OCI-M1 (cell line): ENCODE results near the gene FBXL7.
"Not testable (repeated sequence)": the region's sequence is repeated elsewhere in the genome, so short reads cannot be mapped to it uniquely, and the experiment has no call there.

ENCODE experiments used
- DNase-seq: peaks from one replicate; lab custom pipeline; 2025; lab: John Stamatoyannopoulos, UW

The FBXL7 gene

DNA sequence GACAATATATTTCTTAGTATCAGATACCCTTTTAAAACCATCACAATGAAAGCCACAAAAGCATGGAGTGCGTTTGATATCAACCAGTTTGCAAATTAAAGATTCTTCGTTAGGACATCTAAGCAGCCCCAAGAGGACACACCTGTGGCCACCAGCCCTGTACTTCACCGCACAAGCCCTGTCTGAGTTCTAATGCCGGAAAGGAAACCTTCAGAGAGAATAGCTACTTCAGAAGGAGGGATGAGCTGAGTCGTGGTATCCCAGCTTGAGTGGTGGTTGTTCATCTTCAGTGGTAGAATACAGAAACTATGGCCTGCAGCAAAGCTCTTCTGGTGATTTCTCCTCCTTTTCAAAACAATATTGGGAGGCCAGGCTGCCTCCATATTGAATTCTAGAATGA lies 319.6 kb downstream of the FBXL7 start:
- no peak for DNase-seq

GRCh38 chr5:15821506-15821905 lies 321.5 kb downstream of the FBXL7 start:
- DNase-seq = peak; percentile 67

DNA sequence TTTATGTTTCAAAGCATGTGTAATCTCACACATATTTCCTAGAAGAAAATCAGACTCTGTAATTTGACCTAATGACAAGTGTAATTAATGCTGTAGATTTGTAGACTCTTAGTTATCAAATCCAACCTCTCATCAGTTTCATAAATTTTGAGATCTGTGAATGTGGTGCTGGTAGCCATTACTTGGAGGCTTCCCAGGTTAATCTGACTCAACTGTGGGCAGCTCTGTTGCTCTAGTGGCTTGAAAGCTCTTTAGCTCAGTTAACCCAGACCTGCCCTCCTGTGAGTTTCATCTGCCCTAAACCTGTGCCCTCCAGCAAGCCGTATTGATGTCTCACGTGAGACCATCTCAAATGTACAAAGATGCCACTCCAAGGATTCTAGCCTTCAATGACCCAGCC lies 323.4 kb downstream of the FBXL7 start:
- no peak for DNase-seq

DNA sequence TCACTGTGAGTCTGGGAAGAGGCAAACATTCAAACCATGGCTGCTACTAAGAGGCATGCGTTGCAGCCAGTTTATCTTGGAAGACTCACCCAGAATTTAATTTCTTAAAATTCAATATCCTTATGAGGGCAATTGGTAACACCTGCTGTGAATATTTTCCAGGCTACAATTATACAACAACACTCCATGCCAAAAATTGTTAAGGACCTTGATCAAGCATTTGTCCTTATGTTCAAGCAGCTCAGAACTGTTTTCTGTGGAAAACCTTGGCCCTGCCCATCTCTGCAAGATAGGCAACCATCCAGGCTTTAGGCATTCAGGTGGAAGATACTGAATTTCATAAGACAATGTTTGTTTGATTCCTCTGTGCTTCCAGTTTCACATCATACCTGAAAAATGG lies 327.8 kb downstream of the FBXL7 start:
- DNase-seq = no peak

DNA sequence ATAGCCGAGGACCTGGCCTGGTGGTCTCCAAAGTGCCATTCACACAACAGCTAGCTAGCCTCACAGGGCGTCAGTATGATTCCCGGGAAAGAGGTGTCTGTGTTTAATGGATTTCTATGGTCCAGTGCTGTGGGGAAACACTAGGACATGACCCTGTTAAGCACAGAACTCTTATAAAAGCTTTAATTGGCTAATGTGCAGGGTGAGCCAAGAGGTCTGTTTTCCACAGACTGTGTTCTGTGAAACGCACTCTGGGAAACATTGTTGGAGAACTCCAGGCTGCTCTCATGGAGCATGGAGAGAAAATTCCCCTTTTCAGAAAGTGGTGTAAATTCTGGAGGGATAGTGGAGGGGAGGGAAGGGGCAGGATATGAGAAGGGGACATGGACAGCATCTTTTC lies 331.4 kb downstream of the FBXL7 start:
- no peak for DNase-seq

DNA sequence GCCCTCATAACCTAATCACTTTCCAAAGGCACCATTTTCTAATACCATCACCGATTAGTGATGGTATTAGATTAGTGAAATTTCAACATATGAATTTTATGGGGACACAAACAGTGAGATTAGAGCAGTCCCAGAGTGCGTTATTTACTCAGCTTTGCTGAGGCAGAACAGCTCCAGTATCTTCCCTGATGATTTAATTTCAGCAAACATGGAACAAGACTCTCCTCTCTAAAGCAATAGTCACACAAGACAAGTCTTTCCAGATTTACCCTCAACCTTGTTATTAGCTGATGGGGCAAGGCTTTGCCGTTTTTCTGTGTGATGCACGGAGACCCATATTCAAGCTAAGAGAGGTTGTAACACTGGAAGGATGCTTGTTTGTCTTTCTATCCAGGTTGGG lies 333.4 kb downstream of the FBXL7 start:
- no peak for DNase-seq

- peak; percentile 34 for DNase-seq
These were observed 334.7 kb downstream of the FBXL7 start for GRCh38 chr5:15834596-15835245.

DNA sequence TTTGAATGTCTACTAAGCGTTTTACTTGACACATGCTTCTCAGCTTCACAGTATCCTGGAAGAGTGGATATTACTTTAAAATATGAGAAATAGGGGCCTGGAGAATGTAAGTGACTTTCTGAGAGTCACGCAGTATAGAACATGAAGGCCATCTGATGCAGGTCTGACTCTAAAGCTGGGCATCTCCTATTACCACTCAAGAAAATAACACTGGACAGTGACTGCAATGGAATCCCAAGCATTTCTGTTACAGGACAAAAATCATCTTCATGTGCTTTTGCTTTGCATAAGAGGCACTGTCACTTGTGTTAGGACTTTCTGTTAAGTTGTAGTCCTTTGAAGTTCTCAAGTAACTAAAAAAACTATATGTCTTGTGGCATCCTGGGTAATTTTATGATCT lies 335.5 kb downstream of the FBXL7 start:
- no peak for DNase-seq

DNA sequence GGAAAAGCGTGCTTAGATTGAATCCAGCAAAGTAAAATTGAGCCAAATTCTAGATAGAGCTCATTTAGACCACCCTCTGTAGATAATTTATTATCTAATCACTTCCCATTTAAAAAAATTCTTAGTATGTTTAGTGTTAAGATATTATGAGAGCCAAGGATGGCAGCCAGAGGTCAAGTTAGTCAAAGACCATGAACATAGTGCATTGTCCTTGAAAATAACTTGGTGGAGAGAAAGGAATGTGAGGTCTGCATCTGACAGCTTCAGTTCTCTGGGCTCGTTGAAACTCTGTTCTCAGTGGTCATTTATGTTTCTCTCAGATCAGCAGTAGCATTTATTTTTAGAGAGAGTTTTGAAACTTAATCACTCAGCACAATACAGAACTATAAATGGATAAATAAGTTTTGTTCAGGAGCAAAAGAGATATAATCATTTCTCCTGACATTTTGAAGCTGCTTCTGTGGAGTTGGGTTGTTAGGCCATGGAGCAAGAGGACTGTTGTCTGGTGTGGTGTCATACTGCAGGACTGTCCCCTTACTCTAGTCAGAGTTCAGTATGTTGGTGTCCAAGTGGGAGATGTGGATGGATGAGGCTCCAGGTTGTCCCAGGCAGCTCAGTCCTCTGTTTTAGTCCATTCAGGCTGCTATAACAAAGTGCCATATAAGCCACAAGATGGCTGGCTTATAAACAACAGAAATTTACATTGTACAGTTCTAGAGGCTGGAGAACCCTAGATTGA lies 337.7 kb downstream of the FBXL7 start:
- no peak for DNase-seq

DNA sequence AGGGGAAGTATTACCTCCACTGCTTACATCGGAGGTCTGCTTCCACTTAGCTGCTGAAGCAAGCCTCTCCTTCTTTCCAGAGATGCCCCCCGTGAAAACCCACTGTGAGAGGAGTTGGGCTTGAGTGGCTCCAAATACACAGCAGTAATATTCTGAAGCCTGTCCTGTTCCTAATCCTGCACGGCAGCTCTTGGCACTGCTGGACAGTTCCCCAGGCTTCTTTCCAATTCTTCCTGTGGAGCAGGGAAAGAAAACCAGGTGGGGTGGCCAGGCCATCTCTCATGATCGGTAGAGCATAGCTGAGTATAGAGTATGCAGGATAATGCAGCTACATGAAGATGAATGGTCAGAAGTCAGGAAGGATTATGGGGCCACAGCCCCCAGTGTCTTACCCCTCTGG lies 344.3 kb downstream of the FBXL7 start:
- DNase-seq = no peak

- no peak for DNase-seq
These were observed 344.9 kb downstream of the FBXL7 start for GRCh38 chr5:15844871-15845270.

- no peak for DNase-seq
These were observed 350.6 kb downstream of the FBXL7 start for GRCh38 chr5:15850536-15850935.

DNA sequence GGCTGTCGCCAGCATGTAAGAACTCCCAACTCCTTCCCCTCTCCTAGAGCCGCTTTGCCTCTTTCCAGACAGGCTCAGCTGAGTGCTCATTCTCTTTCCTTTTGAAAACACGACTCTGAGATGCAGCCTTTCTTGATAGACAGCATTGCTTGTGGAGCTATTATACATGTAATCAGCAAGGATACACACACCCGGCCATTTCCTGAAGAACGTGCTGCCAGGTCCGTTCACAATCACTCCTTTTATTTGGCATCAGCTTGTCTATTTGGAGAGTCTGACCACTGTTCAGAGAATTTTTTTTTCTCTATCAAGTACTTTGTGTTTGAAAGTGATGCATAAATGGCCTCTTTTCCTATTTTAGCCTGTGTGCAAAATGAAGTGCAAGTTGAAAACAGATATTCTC lies 351.0 kb downstream of the FBXL7 start:
- no peak for DNase-seq

- DNase-seq = no peak
These were observed 352.2 kb downstream of the FBXL7 start for GRCh38 chr5:15852217-15852616.

DNA sequence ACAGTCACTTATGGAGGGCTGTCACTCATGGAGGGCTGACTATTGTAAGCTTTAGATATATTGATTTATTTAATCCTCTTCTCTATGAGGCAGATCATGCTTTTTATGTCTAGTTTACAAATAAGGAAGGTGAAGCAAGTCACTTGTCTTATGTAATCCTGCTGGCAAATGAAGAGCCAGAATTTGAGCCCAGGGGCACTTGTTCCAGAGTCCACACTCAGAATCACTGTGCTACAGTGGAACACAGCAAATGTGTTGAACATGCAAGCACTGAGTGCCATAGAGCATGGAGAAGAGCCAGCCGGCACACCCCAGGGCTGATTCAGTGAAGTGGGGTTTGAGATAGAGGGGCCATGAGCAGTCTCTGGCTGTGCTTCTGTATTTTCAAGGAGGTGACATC lies 353.0 kb downstream of the FBXL7 start:
- DNase-seq = no peak

DNA sequence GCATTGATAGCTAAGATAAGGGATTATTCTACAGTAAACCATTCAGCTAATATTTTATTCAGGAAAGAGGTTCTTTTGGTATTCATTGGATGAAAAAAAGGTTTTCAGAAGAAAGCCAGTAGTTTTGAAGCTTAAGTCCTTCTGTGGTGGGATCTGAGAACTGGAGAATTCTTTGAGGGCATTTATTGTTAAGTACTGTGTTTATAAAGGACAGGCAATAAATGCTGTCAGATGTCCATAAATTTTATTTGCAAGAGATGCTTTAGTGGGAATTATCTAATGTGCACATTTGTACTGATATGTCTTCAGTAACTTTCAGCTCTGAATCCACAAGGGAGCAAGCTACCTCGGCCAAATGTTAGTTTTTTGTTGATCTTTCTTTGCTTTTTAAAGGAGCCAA lies 358.3 kb downstream of the FBXL7 start:
- no peak for DNase-seq

- no peak for DNase-seq
These were observed 364.7 kb downstream of the FBXL7 start for GRCh38 chr5:15864536-15865215.

GRCh38 chr5:15872259-15872658 lies 372.3 kb downstream of the FBXL7 start:
- not testable (repeated sequence) for DNase-seq

DNA sequence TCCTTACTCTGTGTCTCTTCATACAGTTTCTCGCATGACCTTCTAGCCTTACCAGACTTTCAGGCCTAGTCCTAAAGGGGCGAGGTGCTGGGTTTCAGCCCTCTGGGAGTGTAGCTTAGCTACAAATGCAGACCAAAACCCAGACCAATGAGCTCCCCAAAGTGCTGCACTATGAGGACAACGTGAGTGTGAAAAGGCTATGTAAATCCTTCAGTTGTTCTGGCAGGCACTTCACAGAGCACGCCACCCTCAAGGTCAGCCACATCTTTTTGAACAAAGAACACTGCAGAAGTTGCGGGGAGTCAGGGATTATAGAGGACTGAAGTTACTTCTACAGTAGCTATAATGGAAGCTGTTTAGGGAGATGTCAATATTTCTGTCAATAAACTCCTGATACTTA lies 377.9 kb downstream of the FBXL7 start:
- no peak for DNase-seq

DNA sequence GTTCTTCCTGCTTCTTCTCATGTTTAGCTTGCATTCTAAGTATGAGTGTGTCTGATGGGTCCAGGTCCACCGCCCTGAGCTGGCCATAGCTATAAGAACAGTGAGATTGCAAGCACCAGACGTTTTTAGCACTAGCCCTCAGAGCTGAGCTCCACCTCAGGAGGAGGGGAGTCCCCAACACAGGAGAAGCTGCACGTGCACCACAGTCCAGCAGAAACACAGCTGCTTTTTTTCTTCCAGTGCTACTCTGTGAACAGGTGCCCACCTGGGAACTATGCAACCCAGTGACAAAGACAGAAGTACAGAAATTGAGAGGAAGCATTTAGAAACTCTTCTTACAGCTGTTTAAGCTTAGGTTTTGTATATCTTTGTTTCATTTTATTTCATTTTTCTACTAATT lies 380.2 kb downstream of the FBXL7 start:
- DNase-seq = no peak

DNA sequence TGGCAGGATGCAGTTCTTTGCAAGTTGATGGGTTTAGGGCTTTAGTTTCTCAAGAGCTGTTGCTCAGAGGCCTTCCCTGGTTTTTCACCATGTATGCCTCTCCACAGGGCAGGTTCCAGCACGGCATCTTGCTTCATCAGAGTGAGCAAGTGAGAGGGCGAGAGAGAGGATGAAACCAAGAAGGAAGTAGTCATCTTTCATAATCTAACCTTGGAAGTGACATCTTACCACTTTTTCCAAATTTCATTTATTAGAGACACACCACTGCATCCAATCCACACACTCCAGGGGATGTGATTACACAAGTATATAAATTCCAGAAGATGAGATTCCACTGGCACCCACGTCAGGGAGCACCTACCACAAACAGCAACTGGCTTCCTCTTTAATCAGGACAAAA lies 385.2 kb downstream of the FBXL7 start:
- no peak for DNase-seq

DNA sequence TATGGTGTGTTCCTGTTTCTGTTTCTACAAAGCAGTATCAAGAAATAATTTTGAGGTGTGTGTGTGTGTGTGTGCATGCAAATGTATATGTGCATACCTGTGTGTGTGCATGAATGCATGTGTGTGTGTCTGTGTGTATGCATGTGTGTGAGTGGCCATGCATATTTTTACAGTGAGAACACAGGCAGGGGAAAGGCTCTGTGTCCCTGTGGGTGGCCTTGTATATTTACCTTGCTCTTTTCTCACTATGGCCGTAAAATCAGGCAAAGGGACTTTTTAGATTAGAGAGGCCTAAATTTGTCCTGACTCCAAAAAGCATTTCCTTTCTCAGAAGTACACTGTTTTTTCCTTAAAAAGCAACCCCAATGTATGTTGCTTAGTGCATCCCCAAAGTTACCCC lies 386.2 kb downstream of the FBXL7 start:
- DNase-seq = no peak

- DNase-seq = no peak
These were observed 387.1 kb downstream of the FBXL7 start for GRCh38 chr5:15887093-15887492.
